K562 (cell line): ENCODE data around the gene ARSK. TPM values are rescaled to one million over a fixed set of nuclear protein-coding genes. Genes with fewer than 3 reads are reported as not detected.
A peak's percentile ranks its signal among the peaks of the same experiment; 100 is the strongest.

Source experiments
- BHLHE40 ChIP-seq: IDR thresholded peaks from 2 replicates; pipeline ENCODE4 v1.6.1; 2011; ENCODE audit warnings: low read length, improper control_type of control experiment
- CREBBP ChIP-seq: IDR thresholded peaks from one replicate; pipeline ENCODE4 v1.6.1; 2012; ENCODE audit warnings: low read depth, mild to moderate bottlenecking, control low read depth, inconsistent platforms, low read length
- CTCFL ChIP-seq: IDR thresholded peaks from 2 replicates; pipeline ENCODE4 v1.6.1; 2011; ENCODE audit warnings: borderline replicate concordance, low read depth, mild to moderate bottlenecking, moderate library complexity, low read length; ENCODE audit not compliant: insufficient read depth, poor library complexity, severe bottlenecking
- E4F1 ChIP-seq: fragments of 250-450 bp; sonication (Bioruptor Pico); IDR thresholded peaks from 2 replicates; pipeline ENCODE4 v1.5.0; 2021; ENCODE audit warnings: mild to moderate bottlenecking, borderline replicate concordance
- EP300 ChIP-seq: IDR thresholded peaks from 2 replicates; pipeline ENCODE4 v1.6.1; 2012; ENCODE audit warnings: low read length, improper control_type of control experiment
- FOXA3 ChIP-seq, 2 experiments: fragments of 450-650 bp in 1 of 2; sonication (generic) in 1 of 2; formaldehyde crosslinking; IDR thresholded peaks in 1 of 2; conservative IDR thresholded peaks in 1 of 2; 2 replicates each; pipeline versions ENCODE4 v1.4.0 to v1.8.0; 2020 to 2022; ENCODE audit warnings: mild to moderate bottlenecking in 2 of 2, missing genetic modification reagents in 1 of 2
- HCFC1 ChIP-seq: IDR thresholded peaks from 2 replicates; pipeline ENCODE4 v1.6.1; 2012; ENCODE audit warnings: low read depth, low read length, improper control_type of control experiment
- KDM2B ChIP-seq: fragments of 250-450 bp; sonication (Bioruptor Pico); IDR thresholded peaks from 2 replicates; pipeline ENCODE4 v1.8.0; 2021; ENCODE audit warnings: mild to moderate bottlenecking, moderate library complexity
- MCM7 ChIP-seq, 2 experiments: fragments of 450-650 bp; IDR thresholded peaks; 2 replicates each; pipeline ENCODE4 v1.6.1; 2016 to 2018
- MLLT1 ChIP-seq, 2 experiments: fragments of 450-650 bp; IDR thresholded peaks; 2 replicates each; pipeline ENCODE4 v1.6.1; 2016
- MYBL2 ChIP-seq, 2 experiments: fragments of 450-650 bp in 1 of 2; sonication (generic) in 1 of 2; formaldehyde crosslinking in 1 of 2; IDR thresholded peaks; 2 replicates each; pipeline versions ENCODE4 v1.6.1 to v1.8.1; 2017 to 2022; ENCODE audit warnings: borderline replicate concordance in 1 of 2, inconsistent platforms in 1 of 2, low read depth in 1 of 2, mild to moderate bottlenecking in 1 of 2, missing genetic modification reagents in 1 of 2, moderate library complexity in 1 of 2
- NCOR1 ChIP-seq: fragments of 450-650 bp; IDR thresholded peaks from 2 replicates; pipeline ENCODE4 v1.6.1; 2016; ENCODE audit warnings: mild to moderate bottlenecking, moderate library complexity
- POLR2G ChIP-seq: fragments of 200-400 bp; formaldehyde crosslinking; IDR thresholded peaks from 2 replicates; pipeline ENCODE4 v1.6.1; 2017; ENCODE audit warnings: low read depth, mild to moderate bottlenecking, antibody characterized with exemption, low read length, moderate library complexity
- SIN3A ChIP-seq, 2 experiments: fragments of 150-350 bp in 1 of 2; IDR thresholded peaks; 2 replicates each; pipeline ENCODE4 v1.6.1; 2011 to 2016; ENCODE audit warnings: borderline replicate concordance in 2 of 2, low read depth in 2 of 2, low read length in 2 of 2, mild to moderate bottlenecking in 2 of 2, moderate library complexity in 2 of 2; ENCODE audit not compliant: control insufficient read depth in 1 of 2
- SRSF9 ChIP-seq: fragments of 200-400 bp; formaldehyde crosslinking; IDR thresholded peaks from 2 replicates; pipeline ENCODE4 v1.6.1; 2017; ENCODE audit warnings: low read depth, low read length, borderline replicate concordance
- ZBTB12 ChIP-seq: fragments of 250-450 bp; sonication (Bioruptor Pico); IDR thresholded peaks from 2 replicates; pipeline ENCODE4 v1.4.0; 2020
- ZBTB17 ChIP-seq: fragments of 450-650 bp; formaldehyde crosslinking; IDR thresholded peaks from 2 replicates; pipeline ENCODE4 v1.4.0; 2020; ENCODE audit warnings: mild to moderate bottlenecking
- ZNF444 ChIP-seq: fragments of 250-450 bp; sonication (Bioruptor Pico); IDR thresholded peaks from 2 replicates; pipeline ENCODE4 v1.4.0; 2020; ENCODE audit warnings: mild to moderate bottlenecking, moderate library complexity
- ZNF511 ChIP-seq: sonication (generic); formaldehyde crosslinking; IDR thresholded peaks from 2 replicates; pipeline ENCODE4 v1.8.0; 2022; ENCODE audit warnings: mild to moderate bottlenecking, missing genetic modification reagents
- ZNF668 ChIP-seq: fragments of 250-450 bp; sonication (Bioruptor Pico); IDR thresholded peaks from 2 replicates; pipeline ENCODE4 v1.8.0; 2022; ENCODE audit warnings: mild to moderate bottlenecking, inconsistent platforms
- ZNF77 ChIP-seq: fragments of 250-450 bp; sonication (Bioruptor Pico); IDR thresholded peaks from 2 replicates; pipeline ENCODE4 v1.5.0; 2020
- polyA plus RNA-seq, 8 experiments: library from polyadenylated mRNA; depleted of rRNA in 4 of 8; stranded (reverse) in 5 of 8; unstranded in 3 of 8; fragments of >200 nt; fragmentation: Nextera tagmentation in 2 of 8; fragmentation: Illumina TruSeq in 1 of 8; extraction: Ambion mirVana in 2 of 8; extraction: Trizol in 1 of 8; gene quantifications; 2 replicates each; pipeline versions ENCODE4 v1.2.1 to v1.2.3, GENCODE V29; 2011 to 2014; ENCODE audit warnings: inconsistent platforms in 1 of 8, missing spikeins in 1 of 8
- total RNA-seq, 7 experiments: library from RNA; depleted of rRNA in 6 of 7; stranded (reverse); fragments of >200 nt in 6 of 7; fragmentation: Illumina TruSeq in 2 of 7; extraction: Trizol in 2 of 7; gene quantifications; 2 replicates each; pipeline versions ENCODE4 v1.2.1 to v1.2.3, GENCODE V29; 2011 to 2021; ENCODE audit warnings: low replicate concordance in 1 of 7

Gene ARSK
- total and polyA plus RNA-seq, 9 of the 15 experiments (the other 6 are each of a cell fraction or from before 2014, with no cell fraction given), result 2.7 to 9.4 (median 7.1) TPM

GRCh38 chr5:95583992-95584391, 29.1 kb downstream of the ARSK start (continued):
- TF ChIP-seq CTCFL (no peak), ZBTB17 (no peak), SIN3A (IDR thresholded peaks at IDR 0.05; ENCODE audit: borderline replicate concordance in 2 of 2, control insufficient read depth in 1 of 2, low read depth in 2 of 2, low read length in 2 of 2) (no peak), EP300 (no peak; the same call in 1 of the 2 replicates), POLR2G (no peak), SRSF9 (no peak), ZNF77 (no peak), CREBBP (no peak), E4F1 (CRISPR knock-in tag) (no peak), ZNF511 (CRISPR knock-in tag) (no peak), FOXA3 (CRISPR knock-in tag; conservative IDR thresholded peaks at IDR 0.05 in 1 of 2, IDR thresholded peaks at IDR 0.05 in 1 of 2) (peak in 1 of 2 experiments; percentile 66; a peak in 2 of 4 replicates), ZNF668 (CRISPR knock-in tag) (no peak), ZNF444 (no peak), MYBL2 (IDR thresholded peaks at IDR 0.05; ENCODE audit: low read depth) (no peak), MYBL2 (CRISPR knock-in tag; IDR thresholded peaks at IDR 0.05; ENCODE audit: borderline replicate concordance) (no peak), KDM2B (CRISPR knock-in tag) (no peak), MCM7 (IDR thresholded peaks at IDR 0.05) (no peak), NCOR1 (peak; percentile 38; the same call in 1 of the 2 replicates), MLLT1 (IDR thresholded peaks at IDR 0.05) (no peak), BHLHE40 (no peak), HCFC1 (no peak), ZBTB12 (no peak)
